Thymus (tissue), 11 donors: ENCODE measurements around the gene DNAJB6. TPM values are rescaled to one million over a fixed set of nuclear protein-coding genes. Genes with fewer than 3 reads are reported as not detected.

Experiments
- DNase-seq, 9 donors: peaks; one replicate each; pipeline ENCODE4 v3.0.0-alpha.2; 2013; ENCODE audit warnings: low spot score in 9 of 9, low read depth in 6 of 9, missing footprints in 1 of 9
- H3K27ac ChIP-seq, 2 donors: one replicate each; pipeline ENCODE4 v1.5.1; 2013; ENCODE audit warnings: control low read depth in 1 of 2, low read depth in 1 of 2, low read length in 1 of 2, mild to moderate bottlenecking in 1 of 2, moderate library complexity in 1 of 2
- H3K27me3 ChIP-seq, 2 donors: one replicate each; pipeline ENCODE4 v1.5.1; 2013; ENCODE audit warnings: low read length in 1 of 2; ENCODE audit not compliant: control insufficient read depth in 2 of 2, insufficient read depth in 1 of 2
- H3K36me3 ChIP-seq, 2 donors: one replicate each; pipeline ENCODE4 v1.5.1; 2013; ENCODE audit warnings: low read length in 1 of 2, mild to moderate bottlenecking in 1 of 2, moderate library complexity in 1 of 2; ENCODE audit not compliant: control insufficient read depth in 2 of 2, insufficient read depth in 2 of 2
- H3K4me1 ChIP-seq, 2 donors: one replicate each; pipeline ENCODE4 v1.5.1; 2013; ENCODE audit warnings: low read length in 2 of 2; ENCODE audit not compliant: control insufficient read depth in 2 of 2, insufficient read depth in 2 of 2
- H3K4me3 ChIP-seq, 2 donors: one replicate each; pipeline ENCODE4 v1.5.1; 2013; ENCODE audit warnings: low read length in 2 of 2, control low read depth in 1 of 2, mild to moderate bottlenecking in 1 of 2
- H3K9me3 ChIP-seq, 2 donors: one replicate each; pipeline ENCODE4 v1.5.1; 2013; ENCODE audit warnings: low read length in 1 of 2, mild to moderate bottlenecking in 1 of 2; ENCODE audit not compliant: control insufficient read depth in 2 of 2, insufficient read depth in 1 of 2
- WGBS: extraction: QIAGEN DNeasy Blood & Tissue Kit; methylation state at CpG from one replicate; pipeline ENCODE4 v1.1.7; 2013; 5-methylcytosine and 5-hydroxymethylcytosine counted together
- polyA plus RNA-seq: library from polyadenylated mRNA; stranded (reverse); fragments of 200-250 nt; gene quantifications from one replicate; pipeline ENCODE4 v1.2.3, GENCODE V29; 2013
- total RNA-seq: library from RNA; stranded (reverse); fragments of 120-200 nt; gene quantifications from one replicate; pipeline ENCODE4 v1.2.4, GENCODE V29; 2013
- donor health status: healthy.

DNAJB6 gene
- total and polyA plus RNA-seq, 2 donors: 78.6 to 166 TPM

DNA sequence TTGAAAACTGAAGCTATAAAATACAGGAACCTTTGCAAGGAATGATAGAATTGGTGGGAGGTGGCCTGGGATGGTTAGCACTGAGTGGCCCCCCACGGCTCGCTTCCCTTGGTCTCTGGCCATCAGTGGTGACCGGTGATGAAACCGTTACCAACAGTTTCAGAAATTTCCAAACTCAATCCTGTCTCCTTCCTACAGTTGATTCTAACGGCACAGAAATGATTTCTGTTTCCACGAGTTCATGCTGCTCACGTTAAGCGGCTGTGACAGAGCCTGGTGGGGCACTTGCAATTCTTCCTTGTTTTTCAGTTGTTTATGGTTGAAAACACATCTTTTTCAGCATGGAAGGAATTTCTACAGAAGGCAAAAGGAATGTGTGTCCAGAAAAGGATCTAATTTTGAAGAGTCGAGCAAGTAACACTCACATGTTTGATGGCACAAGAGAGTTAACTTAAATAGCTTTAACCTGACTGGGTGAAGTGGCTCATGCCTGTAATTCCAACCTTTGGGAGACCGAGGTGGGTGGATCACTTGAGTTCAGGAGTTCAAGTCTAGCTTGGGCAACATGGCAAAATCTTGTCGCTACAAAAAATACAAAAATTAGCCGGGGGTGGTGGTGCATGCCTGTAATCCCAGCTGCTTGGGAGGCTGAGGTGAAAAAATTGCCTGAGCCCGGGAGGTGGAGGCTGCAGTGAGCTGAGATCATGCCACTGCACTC lies 100.1 kb downstream of the DNAJB6 start:
- peaks cover 0 to 4% of the 10 kb centered on the region in 2 donors for H3K4me1 ChIP-seq
- no peak for DNase-seq
- no peaks in the 10 kb centered on the region for H3K9me3 ChIP-seq
- H3K27me3 ChIP-seq: peaks cover 0 to 7% of the 10 kb centered on the region in 2 donors
- 86% methylated on average over 13 of the region's 13 CpGs for WGBS
- no peaks in the 10 kb centered on the region for H3K36me3 ChIP-seq
- no peak overlapping the region for H3K4me3 ChIP-seq
- H3K27ac ChIP-seq: no peak overlapping the region

DNA sequence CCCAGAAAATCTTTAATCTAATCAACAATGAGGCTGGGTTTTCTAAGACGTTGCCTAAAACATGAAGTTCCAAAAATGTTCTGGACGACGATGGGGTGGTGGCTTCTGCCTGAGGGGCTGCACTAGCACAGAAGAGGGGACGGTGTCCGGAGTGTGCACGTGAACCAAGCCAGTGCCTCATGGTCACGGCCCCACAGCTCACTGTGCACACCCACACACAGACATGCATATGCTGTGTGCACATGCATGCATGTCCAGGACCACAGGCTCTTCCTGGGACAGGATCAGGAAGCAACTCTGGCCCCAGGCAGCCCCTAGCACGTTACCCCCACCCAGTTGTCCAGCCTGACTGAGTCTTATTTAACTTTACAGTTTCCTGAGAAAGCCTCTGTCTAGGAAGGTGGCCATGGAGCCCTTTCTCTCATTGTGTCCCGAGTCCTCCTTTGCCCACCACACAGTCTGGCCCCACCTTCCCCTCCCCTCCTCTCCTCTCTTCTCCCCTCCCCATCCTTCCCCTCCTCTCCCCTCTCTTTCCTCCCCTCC lies 100.8 kb downstream of the DNAJB6 start:
- no peak for DNase-seq
- H3K27ac ChIP-seq: no peak overlapping the region
- peaks cover 0 to 1% of the 10 kb centered on the region in 2 donors for H3K27me3 ChIP-seq
- peaks cover 0 to 6% of the 10 kb centered on the region in 2 donors for H3K9me3 ChIP-seq
- H3K4me1 ChIP-seq: peaks cover 0 to 3% of the 10 kb centered on the region in 2 donors
- no peaks in the 10 kb centered on the region for H3K36me3 ChIP-seq
- WGBS: 69% methylated on average over 9 of the region's 9 CpGs
- H3K4me3 ChIP-seq: no peak overlapping the region

DNA sequence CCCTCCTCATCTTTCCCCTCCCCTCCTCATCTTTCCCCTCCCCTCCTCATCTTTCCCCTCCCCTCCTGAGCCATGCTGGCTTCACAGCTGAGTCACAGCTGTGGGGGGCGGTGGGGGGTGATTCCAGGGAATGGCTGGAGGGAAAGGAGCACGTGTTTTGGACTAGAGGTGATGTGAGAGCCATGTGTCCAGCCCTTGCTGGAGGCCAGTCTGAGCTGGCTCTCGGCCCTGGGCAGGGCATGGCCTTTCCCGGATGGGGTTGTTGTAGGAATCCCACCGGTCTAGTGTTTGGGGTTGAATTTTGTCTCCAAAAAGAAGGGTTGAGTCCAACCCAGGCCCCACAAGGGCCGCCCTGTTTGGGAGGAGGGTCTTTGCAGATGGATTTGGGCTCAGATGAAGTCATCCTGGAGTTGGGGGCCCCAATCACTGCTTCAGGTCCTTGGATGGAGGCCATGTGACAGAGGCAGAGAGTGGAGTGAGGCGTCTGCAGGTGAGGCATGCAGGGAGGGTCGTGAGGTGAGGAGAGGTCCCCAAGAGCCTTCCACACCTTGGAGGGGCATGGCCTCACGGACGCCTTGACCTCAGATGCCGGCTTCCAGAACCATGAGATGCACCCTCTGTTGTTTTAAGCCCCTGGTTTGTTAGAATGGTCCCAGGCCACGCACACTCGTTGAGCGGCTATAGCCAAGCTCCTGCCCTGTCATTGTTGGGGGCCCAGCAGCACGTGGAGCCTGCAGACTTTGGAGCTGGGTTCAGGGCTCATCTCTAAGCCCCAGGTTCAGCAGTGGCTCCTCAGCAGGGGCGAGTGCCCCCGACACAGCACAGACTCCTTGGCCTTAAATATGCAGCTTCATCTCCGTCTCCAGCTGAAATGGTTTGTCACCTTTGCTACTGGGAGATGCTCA lies 101.6 kb downstream of the DNAJB6 start:
- no peak for DNase-seq
- H3K4me1 ChIP-seq: no peaks in the 10 kb centered on the region
- WGBS: 93% methylated on average over 18 of the region's 18 CpGs

DNA sequence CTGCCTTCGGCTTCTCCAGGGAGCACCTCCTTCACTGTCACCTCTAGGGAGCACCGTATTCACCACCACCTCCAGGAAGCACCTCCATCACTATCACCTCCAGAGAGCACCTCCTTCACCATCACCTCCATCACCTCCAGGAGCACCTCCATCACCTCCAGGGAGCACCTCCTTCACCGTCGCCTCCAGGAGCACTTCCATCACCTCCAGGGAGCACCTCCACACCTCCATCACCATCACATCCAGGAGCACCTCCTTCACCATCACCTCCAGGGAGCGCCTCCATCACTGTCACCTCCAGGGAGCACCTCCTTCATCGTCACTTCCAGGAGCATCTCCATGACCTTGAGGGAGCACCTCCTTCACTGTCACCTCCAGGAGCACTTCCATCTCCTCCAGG lies 102.3 kb downstream of the DNAJB6 start:
- Histone ChIP-seq H3K4me1 (no peaks in the 10 kb centered on the region), H3K36me3 (no peaks in the 10 kb centered on the region), H3K9me3 (peaks cover 0 to 12% of the 10 kb centered on the region in 2 donors), H3K27ac (no peak overlapping the region), H3K4me3 (no peak overlapping the region), H3K27me3 (no peaks in the 10 kb centered on the region)
- no peak for DNase-seq
- 98% methylated on average over 6 of the region's 6 CpGs for WGBS

More for the DNA sequence above, 101.6 kb downstream of the DNAJB6 start:
- no peak overlapping the region for H3K4me3 ChIP-seq
- H3K27ac ChIP-seq: no peak overlapping the region
- no peaks in the 10 kb centered on the region for H3K36me3 ChIP-seq
- no peaks in the 10 kb centered on the region for H3K27me3 ChIP-seq
- H3K9me3 ChIP-seq: peaks cover 0 to 12% of the 10 kb centered on the region in 2 donors

DNA sequence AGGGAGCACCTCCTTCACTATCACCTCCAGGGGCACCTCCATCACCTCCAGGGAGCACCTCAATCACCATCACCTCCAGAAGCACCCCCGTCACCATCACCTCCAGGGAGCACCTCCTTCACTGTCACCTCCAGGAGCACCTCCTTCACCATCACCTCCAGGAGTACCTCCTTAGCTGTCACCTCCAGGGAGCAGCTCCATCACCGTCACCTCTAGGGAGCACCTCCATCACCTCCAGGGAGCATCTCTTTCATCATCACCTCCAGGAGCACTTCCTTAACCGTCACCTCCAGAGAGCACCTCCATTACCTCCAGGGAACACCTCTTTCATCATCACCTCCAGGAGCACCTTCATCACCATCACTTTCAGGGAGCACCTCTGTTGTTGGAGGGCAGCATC lies 103.0 kb downstream of the DNAJB6 start:
- Histone ChIP-seq H3K27me3 (no peaks in the 10 kb centered on the region), H3K9me3 (peaks cover 0 to 12% of the 10 kb centered on the region in 2 donors), H3K4me1 (no peaks in the 10 kb centered on the region), H3K36me3 (no peaks in the 10 kb centered on the region), H3K4me3 (no peak overlapping the region), H3K27ac (no peak overlapping the region)
- DNase-seq: no peak
- WGBS: 67% methylated on average over 3 of the region's 3 CpGs

DNA sequence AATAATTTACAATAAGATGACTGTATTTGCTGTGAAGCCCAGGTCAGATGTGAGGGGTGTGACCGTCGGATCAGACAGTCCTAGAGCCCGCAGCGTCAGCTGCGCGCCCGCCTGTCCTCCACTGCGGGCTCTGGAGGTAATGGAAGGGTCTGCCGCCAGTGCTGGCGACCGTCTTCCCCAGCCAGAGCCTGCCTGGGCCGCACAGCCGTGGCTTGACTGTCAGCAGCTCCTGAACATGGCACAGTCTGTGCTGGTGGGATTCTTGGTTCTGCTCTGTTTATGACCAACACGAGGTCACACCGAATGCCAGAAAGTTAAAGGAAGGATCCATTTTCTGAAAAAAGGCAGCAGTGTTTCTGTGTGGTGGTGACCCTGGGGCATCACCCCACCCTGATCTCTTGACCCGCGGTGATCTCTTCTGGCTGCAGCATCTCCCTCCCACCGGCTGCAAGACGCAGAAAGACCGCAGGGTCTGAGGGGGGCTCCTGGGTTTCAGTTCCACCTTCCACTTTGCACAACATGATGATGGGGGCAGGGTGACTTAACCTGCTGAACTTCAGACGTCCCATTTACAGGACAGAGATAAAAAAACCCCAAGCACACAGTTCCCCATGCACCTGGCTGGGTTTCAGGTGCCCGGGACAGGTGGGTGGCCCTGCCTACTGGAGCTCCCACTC lies 103.7 kb downstream of the DNAJB6 start:
- H3K27ac ChIP-seq: no peak overlapping the region
- 87% methylated on average over 22 of the region's 22 CpGs for WGBS
- no peak for DNase-seq
- no peaks in the 10 kb centered on the region for H3K36me3 ChIP-seq
- peaks cover 0 to 12% of the 10 kb centered on the region in 2 donors for H3K9me3 ChIP-seq
- H3K4me1 ChIP-seq: no peaks in the 10 kb centered on the region
- H3K27me3 ChIP-seq: no peaks in the 10 kb centered on the region
- no peak overlapping the region for H3K4me3 ChIP-seq

DNA sequence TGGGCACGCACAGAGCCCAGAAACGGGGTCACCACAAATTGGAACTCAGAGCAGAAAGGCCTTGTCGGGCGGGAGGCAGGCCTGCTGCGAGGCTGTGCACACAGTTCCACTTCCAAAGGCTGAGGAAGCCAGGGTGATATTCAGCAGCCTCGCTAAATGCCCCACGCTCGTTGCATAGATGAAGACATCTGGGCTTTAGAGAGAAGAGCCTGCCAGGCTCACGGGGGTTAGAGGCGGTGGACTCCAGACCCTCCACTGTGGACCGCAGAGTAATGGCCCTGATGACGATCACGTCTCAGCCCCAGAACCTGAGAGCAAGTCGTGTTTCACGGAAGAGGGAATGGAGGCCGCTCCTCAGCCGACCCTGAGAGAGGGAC lies 104.2 kb downstream of the DNAJB6 start:
- no peak overlapping the region for H3K4me3 ChIP-seq
- H3K27ac ChIP-seq: no peak overlapping the region
- H3K27me3 ChIP-seq: no peaks in the 10 kb centered on the region
- WGBS: 93% methylated on average over 17 of the region's 17 CpGs
- peaks cover 0 to 12% of the 10 kb centered on the region in 2 donors for H3K9me3 ChIP-seq
- no peaks in the 10 kb centered on the region for H3K4me1 ChIP-seq
- DNase-seq: no peak
- no peaks in the 10 kb centered on the region for H3K36me3 ChIP-seq

DNA sequence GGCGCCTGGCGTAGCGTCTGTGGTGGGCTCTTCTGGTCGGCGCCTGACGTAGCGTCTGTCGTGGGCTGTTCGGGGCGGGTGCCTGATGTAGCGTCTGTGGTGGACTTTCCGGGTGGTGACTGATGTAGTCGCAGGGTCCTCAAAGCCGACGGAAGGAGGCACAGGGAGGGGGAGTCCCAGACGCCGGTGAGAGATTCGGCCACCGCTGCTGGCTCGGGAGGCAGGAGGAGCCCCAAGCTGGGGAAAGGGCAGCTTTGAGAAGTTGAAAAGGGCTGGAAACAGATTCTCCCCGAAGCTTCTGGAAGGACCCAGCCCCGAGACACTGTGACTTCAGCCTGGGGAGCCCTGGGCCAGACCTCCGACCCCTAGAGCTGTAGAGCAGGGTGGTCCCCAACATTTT lies 105.7 kb downstream of the DNAJB6 start:
- H3K4me1 ChIP-seq: no peaks in the 10 kb centered on the region
- no peaks in the 10 kb centered on the region for H3K27me3 ChIP-seq
- 97% methylated on average over 23 of the region's 23 CpGs for WGBS
- DNase-seq: no peak
- H3K27ac ChIP-seq: no peak overlapping the region
- no peak overlapping the region for H3K4me3 ChIP-seq
- peaks cover 0 to 12% of the 10 kb centered on the region in 2 donors for H3K9me3 ChIP-seq
- no peaks in the 10 kb centered on the region for H3K36me3 ChIP-seq
